Activated CD4-positive, alpha-beta T cell treated with anti-CD3 and anti-CD28 coated beads, Interleukin-10, Interleukin-2, amounts not matched to agents 100 ng/mL and 50 ng/mL, durations not matched to agents 16 hours and 8 hours (primary cell): ENCODE results near the gene ANKRD28.

Experiments used
- DNase-seq: peaks from one replicate; pipeline ENCODE4 v3.0.0-alpha.2; 2020

The ANKRD28 gene

GRCh38 chr3:15716178-15716577 lies 81.6 kb downstream of the ANKRD28 start:
- no peak for DNase-seq

- no peak for DNase-seq
Measured at GRCh38 chr3:15714448-15714847, 83.3 kb downstream of the ANKRD28 start.

- DNase-seq = no peak
Measured at GRCh38 chr3:15713364-15713763, 84.4 kb downstream of the ANKRD28 start.

GRCh38 chr3:15711281-15711680 lies 86.5 kb downstream of the ANKRD28 start:
- DNase-seq = no peak

GRCh38 chr3:15708882-15709677 lies 88.7 kb downstream of the ANKRD28 start:
- DNase-seq = no peak

GRCh38 chr3:15707779-15708178 lies 90.0 kb downstream of the ANKRD28 start:
- DNase-seq = no peak

GRCh38 chr3:15703346-15703745 lies 94.4 kb downstream of the ANKRD28 start:
- no peak for DNase-seq

GRCh38 chr3:15694628-15695027 lies 103.2 kb downstream of the ANKRD28 start:
- no peak for DNase-seq

- DNase-seq = no peak
Measured at GRCh38 chr3:15693355-15693754, 104.4 kb downstream of the ANKRD28 start.

- DNase-seq = no peak
Measured at GRCh38 chr3:15690748-15691147, 107.0 kb downstream of the ANKRD28 start.

- DNase-seq = no peak
Measured at GRCh38 chr3:15690230-15690629, 107.5 kb downstream of the ANKRD28 start.

- DNase-seq = peak; percentile 64
Measured at GRCh38 chr3:15685927-15686326, 111.9 kb downstream of the ANKRD28 start.

GRCh38 chr3:15683253-15683652 lies 114.5 kb downstream of the ANKRD28 start:
- DNase-seq = no peak

- no peak for DNase-seq
Measured at GRCh38 chr3:15682561-15683185, 115.1 kb downstream of the ANKRD28 start.

GRCh38 chr3:15681668-15682067 lies 116.1 kb downstream of the ANKRD28 start:
- no peak for DNase-seq

- DNase-seq = no peak
Measured at GRCh38 chr3:15679306-15679705, 118.5 kb downstream of the ANKRD28 start.

GRCh38 chr3:15676259-15676658 lies 121.5 kb downstream of the ANKRD28 start:
- peak; percentile 36 for DNase-seq

- no peak for DNase-seq
Measured at GRCh38 chr3:15673536-15673935, 124.2 kb downstream of the ANKRD28 start.

GRCh38 chr3:15667484-15667883 lies 130.3 kb downstream of the ANKRD28 start:
- DNase-seq = peak; percentile 58

GRCh38 chr3:15666277-15666676 lies 131.5 kb downstream of the ANKRD28 start:
- DNase-seq = no peak

- DNase-seq = no peak
Measured at GRCh38 chr3:15665510-15666150, 132.1 kb downstream of the ANKRD28 start.

- DNase-seq = no peak
Measured at GRCh38 chr3:15664144-15664543, 133.6 kb downstream of the ANKRD28 start.

- no peak for DNase-seq
Measured at GRCh38 chr3:15660055-15660935, 137.5 kb downstream of the ANKRD28 start.
